ENCODE data around the gene ELFN1.

DNA sequence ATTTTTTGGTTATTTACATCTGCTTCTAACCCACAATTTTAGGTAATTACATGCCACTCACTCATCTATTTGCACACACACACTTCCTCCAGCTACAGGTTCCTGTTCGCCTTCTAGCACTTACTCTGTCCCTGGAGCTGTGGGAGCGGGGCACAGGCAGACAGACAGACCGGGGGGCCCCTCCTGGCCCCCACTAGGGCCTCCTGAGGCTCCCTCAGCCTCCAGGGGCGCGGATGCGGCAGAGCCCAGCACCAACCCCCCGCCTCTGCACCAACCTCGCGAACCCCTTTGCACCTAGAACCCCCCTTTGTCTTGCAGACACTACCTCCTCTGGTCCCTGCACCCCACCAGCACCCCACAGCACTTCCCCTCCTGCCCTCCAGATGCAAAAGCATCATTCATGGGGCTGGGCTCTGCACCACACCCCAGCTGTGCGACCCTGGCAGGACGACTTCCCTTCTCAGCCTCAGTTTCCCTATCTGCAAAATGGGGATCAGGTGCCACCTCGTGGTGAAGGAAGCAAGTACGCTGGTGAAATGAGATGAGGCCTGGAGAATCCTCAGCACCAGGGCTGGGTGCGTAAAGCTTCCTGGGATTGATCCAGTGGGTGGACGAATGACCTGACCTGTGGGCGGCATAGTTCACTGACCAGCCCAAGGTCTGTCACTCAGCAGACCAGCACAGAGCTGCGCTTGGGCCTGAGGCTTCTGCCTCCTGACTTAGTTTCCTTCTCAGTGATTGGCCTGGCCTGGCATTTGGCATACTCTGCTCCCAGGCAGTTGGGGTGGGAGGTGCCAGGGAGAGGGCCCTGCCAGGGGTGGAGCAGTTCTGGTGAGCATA is 37.9 kb downstream of the ELFN1 start:
- no peak for TF ChIP-seq CTCF (IDR thresholded peaks at IDR 0.05)
- no peak for TF ChIP-seq POLR2AphosphoS5 (IDR thresholded peaks at IDR 0.05; ENCODE audit: insufficient read depth in 1 of 2, low read depth in 1 of 2)
